HG03575 (cell line): ENCODE data around the gene CCDC120.

Experiments
- ATAC-seq: cut with Tn5 transposase; IDR thresholded peaks from one replicate; pipeline ENCODE4 v1.9.1; 2021; ENCODE audit not compliant: unreplicated experiment, insufficient number of reproducible peaks, low FRiP score; ENCODE audit errors: extremely low read depth

The CCDC120 gene

DNA sequence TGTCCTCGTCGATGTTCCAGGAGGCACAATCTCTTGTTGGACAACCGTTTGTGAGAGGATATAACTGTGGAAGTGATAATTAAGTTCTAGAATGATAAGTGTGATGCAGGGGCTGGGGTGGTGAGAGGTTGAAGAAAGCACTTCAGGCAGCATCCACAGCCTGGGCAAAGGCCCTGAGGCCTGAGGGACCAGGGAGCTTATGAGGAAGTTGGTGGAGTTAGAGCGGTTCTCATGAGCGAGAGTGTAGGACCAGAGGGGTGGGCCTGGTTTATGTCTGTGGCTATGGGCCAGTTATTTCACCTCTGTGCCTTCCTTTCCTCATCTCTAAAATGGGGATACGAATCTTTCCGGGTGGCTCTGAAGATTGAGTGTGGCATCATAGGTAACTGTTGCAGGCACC is 2.7 kb downstream of the CCDC120 start:
- no peak for ATAC-seq

DNA sequence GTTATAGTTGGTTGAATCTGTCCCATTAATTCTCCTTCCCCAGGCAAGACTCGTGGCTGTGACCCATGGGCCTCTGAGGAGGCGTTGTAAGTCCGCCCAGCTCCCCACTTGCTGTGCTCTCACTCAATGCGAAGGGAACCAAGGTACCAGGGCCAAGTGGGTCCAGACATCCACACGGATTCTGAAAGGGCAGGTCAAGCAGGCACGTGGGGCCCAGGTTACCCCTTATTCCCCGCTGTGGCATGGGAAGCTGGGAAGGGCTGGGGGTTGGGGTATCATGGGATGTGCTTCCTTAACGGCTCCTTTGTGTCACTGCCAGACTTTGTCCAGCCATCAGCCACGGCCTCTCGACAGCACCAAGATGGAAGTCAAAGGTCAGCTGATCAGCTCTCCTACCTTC is 3.1 kb downstream of the CCDC120 start:
- ATAC-seq, result no peak

DNA sequence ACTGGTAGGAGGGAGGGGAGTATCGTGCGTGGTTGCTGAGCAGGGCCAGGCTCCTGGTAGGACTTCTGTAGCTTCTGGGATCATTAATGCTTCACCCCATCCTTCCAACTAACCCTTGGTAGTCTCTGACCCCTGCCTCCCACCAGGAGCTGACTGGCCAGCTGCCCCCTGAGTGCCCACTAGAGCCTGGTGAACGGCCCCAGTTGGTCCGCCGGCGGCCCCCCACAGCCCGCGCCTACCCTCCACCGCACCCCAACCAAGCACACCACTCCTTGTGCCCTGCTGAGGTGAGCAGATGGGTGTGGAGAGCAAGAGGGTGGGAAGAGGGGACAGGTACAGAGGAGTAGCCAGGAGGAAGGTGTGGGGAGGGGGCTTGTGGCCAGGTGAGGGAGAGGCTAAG is 4.9 kb downstream of the CCDC120 start:
- ATAC-seq, result no peak

DNA sequence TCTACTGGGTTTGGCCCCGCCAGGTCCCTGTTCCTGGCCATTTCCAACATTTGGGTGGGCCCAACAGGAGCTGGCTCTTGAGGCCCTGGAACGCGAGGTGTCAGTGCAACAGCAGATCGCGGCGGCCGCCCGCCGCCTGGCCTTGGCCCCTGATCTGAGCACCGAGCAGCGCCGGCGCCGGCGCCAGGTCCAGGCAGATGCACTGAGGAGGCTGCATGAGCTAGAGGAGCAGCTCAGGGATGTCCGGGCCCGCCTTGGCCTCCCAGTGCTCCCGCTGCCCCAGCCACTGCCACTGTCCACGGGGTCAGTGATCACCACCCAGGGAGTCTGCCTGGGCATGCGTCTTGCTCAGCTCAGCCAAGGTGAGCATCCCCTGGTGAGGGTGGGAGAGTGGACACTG is 5.5 kb downstream of the CCDC120 start:
- ATAC-seq, result no peak

DNA sequence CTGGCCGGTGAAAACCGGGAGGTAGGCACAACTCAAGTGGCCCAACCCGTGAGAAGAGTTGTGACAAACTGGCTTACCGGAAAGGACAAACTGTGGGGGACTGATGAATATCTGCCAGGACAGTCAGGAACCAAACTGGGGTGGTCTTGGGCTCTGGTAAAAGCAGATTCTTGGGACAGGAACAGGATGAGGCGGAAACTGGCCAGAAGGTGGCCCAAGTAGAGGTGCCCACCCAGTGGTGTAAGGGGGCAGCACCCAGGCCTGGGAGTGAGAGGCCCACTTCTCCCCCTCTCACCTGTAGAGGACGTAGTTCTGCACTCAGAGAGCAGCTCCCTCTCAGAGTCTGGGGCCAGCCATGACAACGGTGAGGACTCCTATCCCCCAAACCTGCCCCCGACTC is 5.9 kb downstream of the CCDC120 start:
- no peak for ATAC-seq

DNA sequence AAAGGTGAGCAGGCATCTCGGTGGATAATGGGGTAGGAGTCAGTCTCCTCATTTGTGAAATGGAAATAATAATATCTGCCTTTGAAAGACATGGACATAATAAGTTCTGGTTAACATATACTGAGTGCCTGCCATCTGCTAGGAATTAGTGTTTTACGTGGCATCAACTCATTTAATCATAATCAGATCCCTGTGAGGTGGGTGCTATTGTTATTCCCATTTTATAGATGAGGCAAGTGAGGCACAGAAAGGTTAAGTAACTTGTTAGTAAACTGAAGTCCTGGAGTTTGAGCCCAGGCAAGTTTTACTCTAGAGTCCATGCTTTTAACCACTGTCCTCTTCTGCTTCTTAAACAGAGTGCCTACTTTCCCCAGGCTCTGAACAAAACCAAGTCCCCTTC is 7.5 kb downstream of the CCDC120 start:
- no peak for ATAC-seq

DNA sequence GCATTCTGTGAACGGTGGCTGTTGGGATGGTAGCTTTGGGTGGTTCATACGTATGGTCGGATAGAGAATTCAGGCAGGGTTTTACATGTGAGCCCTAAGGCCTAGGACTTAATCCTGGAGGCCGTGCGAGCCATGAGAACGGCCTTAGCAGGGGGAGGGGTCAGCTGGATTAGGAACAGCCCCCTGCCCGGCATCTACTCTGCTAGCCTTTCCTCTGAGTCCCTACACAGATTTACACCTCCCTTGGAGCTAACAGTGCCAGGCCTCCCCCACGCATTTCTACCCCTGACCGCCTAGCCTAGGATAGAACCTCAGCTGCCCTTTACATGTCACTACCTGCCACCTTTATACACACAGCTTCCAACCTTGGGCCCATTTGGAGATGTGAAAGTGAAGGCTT is 7.9 kb downstream of the CCDC120 start:
- ATAC-seq, result no peak

DNA sequence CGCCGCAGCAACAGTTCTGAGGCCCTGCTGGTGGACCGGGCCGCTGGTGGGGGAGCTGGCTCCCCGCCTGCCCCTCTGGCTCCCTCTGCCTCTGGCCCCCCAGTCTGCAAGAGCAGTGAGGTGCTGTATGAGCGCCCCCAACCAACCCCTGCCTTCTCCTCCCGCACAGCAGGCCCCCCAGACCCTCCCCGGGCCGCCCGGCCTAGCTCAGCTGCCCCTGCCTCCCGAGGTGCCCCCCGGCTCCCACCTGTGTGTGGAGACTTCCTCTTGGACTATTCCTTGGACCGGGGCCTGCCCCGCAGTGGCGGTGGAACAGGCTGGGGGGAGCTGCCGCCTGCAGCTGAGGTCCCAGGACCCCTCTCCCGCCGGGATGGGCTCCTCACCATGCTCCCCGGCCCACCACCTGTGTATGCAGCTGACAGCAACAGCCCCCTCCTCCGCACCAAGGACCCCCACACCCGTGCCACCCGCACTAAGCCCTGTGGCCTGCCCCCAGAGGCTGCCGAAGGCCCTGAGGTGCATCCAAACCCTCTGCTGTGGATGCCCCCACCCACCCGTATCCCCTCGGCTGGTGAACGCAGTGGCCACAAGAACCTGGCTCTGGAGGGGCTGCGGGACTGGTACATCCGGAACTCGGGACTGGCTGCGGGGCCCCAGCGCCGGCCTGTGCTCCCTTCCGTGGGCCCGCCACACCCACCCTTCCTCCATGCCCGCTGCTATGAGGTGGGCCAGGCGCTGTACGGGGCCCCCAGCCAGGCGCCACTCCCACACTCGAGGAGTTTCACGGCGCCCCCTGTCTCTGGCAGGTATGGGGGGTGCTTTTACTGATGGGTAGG is 8.7 kb downstream of the CCDC120 start:
- no peak for ATAC-seq

DNA sequence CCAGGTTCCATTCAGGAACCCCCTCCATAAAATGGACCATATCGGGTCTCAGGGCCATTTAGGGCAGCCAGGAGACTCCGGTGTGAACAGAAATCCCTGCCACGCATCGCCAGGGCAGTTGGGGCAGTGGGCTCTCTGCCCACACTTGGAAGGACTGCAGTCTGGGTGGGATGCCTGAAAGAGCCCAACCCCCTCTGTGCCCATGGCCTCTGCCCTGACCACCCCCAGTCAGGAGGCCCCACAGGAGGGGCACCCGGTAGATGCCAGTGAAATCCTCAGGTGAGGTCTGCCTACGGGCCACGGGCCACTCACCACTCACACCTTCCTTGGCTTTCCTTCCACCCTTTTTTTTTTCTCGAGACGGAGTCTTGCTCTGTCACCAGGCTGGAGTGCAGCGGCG is 10.2 kb downstream of the CCDC120 start:
- no peak for ATAC-seq

DNA sequence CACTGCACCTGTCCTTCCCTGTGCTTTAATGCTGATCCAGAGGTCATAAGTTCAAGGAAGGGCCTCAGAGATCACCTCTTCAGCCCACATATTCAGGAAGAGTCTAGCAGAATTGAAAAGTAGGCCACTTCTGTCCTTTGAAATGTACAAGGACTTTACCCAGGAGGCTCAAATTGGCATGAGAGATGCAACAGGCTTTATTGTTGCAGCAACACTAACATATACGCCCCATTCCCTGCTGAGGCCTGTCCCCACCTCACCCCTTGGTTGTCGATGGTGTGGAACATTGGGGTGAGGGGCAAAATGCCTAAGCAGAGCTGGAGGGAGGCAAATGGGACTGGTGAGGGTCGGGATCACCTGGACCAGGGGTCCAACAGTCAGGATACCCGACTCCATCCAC is 12.2 kb downstream of the CCDC120 start:
- no peak for ATAC-seq

DNA sequence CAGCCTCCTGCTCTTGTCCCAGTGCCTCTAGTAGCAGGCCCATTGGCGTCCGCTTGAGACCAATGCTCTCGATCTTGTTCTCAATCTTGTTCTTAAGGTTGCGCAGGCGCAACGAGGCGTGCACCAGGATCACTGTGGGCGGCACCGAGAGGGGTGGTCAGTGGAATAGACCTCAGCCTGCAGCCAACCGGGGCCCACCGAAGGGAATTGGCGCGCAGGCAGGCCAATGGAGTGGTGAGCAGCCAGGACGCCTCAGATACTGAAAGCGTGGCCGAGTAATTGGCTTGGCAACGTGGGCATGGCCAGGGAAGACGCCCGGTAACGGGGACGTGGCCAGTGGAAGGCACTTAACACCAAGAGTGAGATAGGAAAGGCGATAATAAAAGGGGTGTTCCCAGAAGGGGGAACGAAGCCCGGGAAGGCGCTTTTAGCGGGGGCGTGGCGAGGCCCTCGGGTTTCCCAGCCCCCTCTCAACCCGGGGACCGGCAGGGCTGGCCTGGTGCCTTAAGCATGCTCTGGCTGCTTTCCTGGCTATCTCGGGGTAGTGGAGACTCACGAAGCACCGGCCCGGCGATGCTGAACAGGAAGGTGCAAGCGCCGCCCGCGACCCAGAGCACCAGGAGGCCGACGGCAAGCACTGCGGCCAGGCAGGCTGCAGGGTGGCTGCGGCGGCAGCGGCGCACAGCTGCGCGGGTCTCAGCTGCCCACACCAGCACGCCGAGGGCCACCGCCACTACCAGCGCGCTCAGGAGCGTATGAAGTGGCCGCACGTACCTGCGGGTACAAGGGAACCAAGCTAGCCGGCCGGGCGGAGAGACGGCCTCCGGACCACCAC is 13.3 kb downstream of the CCDC120 start:
- ATAC-seq, result no peak

DNA sequence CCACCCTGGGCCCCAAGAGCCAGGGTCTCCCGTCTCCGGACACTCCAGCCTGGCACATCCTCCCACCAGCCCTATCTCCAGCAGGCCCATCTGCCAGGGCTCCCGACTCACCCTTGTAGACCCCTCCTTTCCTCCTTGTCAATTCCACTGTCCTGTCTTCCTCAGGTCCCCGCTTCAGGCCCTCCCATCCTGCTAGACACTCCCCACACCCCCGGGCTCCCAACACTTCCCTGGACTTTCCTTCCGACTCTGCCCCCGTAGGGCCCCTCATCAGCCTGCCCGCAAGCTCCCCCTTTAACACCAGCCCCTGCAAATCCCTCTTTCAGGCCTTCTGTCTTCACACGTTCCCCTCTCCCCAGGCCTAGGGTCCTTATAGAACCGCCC is 13.9 kb downstream of the CCDC120 start:
- no peak for ATAC-seq

DNA sequence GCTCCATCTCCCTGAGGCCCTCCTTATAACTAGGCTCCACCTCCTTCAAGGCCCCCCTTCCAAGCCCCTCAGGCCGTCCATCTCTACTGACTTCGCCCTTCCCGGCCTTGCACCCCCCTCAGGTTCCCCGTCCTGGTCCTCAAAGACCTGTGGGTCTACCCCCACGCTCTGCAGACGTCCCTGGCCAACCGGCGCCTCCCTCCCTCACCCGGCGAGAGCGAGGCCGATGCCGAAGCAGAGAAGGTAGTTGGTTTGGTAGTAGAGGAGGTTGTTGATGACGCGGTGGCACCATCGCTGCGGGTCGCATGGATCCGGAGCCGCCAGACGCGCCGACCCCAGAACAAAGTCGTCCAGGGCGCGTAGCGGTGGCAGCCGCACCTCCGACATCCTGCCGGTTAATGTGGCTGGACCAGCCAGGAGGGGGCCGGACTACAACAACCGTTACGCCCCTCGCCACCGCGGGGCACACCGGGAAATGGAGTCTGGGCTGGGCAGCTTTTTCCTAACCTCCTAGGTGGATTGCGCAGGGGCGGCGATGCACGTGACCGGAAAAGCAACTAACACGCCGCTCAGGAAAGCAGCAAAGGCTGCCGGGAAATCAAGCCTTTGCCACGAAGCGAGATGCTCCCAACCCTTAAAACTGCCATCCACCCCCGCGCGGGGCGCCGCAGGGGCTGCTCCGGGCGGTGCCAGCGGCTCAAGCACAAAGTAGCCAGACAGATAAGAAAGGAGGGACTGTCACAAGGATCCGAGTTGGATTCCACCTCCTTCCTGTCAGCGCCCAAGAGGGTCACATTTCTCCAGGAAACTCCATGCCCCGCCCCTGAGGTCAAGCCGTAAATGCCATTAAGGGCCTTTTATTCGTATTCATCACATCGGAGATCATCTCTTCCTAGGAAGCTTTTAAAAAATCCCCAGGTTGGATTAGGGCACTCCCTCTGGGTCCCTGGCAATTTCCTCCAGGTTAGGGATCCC is 15.1 kb downstream of the CCDC120 start, which contains the start of gene PRAF2:
PRAF2 (minus strand) TSS at position 402 of the 975 bp plus-strand sequence; CDS start at position 387, 15 bp downstream.
- no peak for ATAC-seq

DNA sequence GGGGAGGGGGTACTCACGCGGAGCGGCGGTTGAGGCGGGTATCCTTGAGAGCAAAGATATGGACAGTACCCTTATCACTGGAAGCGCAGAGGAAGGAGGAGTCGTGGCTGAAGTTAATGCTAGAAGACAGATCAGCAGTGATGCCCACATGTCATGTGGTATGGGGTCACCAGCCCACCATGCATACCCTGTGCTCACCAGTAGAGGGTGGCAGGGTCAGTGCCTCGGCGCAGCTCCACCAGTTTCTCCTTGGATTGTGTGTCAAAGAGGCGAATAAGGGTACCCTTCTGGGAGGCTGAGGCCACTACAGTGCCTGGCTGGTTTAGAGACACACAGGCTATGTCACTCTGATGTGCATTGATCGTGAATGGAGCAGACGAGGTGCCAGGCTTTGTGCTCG is 16.5 kb downstream of the CCDC120 start:
- ATAC-seq, result no peak

DNA sequence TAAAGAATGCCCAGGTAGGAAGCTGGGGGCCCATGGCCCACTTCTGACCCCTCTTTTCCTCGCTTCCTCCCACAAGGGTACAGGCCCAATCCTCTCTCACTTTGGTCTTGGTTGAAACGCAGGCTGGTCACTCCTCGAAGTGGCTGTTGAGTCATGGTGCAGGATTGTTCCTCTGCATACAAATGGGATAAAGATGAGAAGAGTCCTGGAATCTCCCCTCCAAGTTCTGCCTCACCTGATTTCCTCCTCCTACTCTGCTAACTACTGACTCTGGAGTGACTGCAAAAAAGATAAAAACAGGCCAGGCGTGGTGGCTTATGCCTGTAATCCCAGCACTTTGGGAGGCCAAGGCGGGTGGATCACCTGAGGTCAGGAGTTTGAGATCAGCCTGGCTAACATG is 19.1 kb downstream of the CCDC120 start:
- ATAC-seq, result no peak

DNA sequence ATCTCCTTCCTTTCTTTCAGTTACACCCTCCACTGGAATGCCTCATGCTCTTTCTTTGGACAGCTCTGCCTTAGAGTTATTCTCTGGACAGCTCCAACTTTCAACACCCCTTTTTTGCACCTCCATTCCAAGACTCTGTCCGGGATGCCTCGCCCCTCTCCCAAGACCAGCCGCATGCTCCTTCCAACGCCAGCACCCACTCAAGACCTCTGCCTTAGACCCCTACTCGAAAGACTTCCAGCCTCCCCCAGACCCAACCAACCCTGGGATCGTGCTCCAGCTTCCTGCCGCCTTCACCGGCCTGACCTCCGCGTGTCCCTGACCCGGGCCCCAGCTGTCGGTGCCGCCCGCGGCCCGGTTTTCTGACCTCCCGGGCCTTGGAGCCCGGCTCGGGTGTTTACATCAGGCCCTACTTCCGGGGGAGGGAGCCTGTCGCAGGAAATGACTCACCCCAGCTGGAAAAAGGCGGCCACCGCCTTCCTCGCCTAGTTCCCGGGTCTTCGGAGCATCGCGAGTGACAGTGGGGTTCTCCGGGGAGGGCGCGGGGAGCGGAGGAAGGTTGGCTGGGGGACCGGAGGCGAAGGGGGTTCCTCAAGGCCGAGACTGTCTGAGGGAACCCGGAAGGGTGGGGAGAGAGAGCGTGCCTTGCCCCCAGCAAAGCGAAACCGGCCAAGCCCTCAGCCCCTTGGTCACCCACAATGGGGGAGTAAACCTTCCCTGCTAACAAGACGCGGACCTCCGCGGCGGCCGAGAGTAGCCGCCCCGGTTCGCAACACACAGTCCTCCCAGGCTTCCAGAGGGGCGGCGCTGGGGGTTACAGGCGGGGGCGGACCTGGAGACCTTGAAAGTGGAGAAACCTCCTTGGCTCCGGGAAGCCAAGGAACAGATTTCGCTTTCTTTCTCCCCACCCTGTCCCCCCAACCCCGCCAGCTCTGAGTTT is 21.0 kb downstream of the CCDC120 start, which contains the start of gene WDR45:
WDR45 (minus strand) TSS at position 399 of the 940 bp plus-strand sequence. CDS start 1,792 bp downstream, outside the sequence.
- no peak for ATAC-seq

DNA sequence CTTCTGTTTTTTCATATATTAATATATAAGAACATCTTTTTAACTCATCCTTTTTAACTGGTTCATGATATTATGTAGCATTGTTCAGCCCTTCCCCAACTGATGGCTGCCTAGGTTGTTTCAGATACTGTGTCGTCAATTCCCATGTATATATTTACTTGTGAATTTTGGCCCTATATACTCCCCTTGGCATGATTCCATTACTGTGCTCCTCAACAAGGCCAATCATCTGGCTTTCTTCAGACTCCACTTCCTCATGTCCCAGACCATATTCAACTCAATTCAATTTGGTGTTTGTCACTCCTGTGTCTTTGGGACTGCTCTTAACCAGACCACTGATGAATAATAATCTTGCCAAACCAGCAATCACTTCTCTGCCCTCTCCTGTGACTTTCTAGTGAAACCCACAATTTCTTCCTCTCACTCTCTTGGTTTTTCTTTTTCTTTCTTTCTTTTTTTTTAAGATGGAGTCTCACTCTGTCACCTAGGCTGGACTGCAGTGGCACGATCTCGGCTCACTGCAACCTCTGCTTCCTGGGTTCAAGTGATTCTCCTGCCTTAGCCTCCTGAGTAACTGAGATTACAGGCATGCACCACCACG is 23.6 kb downstream of the CCDC120 start:
- ATAC-seq, result no peak

DNA sequence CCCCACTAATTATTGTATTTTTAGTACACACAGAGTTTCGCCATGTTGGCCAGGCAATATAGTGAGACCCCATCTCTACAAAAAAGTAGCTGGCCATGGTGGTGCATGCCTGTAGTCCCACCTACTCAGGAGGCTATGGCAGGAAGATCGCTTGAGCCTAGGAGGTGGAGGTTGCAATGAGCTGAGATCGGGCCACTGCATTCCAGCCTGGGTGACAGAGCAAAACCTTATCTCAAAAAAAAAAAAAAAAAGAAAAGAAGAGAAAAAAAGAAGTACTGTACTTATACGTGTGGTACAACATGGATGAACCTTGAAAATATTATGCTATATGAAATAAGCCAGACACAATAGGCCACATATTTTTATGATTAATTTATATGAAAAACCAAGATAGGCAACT is 30.8 kb downstream of the CCDC120 start:
- no peak for ATAC-seq
